Measurements from ENCODE around the gene HORMAD2.

DNA sequence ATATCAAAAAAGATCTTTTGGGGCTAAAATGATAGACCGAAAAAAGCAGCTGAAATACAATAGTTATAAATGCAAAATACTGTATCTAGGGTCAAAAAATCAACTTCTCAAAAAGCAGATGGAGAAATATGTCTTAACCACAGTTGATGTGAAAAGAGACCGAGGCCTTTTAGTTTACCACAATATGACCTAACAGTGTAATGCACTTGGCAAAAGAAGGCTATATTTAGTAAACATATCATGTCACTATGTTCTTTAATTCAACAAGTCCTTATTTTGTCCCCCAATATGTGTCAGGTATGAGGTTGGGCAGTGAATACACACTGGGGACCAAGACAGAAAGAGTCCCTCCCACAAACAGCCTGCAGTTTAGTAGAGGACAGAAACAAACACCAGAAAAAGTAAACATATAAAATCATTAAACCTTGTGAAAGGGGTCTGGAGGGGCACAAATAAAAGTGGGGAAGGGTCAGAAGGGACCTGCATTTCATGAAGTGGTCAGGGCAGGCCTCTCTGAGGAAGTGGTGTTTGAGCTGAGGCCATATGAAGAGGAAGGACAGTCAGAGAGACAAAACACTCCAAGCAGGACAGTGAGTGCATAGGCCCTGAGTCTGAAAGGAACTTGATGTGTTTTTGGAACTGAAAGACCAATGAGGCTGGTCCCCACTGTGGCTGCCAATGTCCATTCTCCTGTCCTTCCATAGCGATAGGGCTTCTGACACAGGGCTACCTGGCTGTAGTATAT lies 112.9 kb downstream of the HORMAD2 start:
- TF ChIP-seq EZH2 (IDR thresholded peaks at IDR 0.05; ENCODE audit: borderline replicate concordance, insufficient read depth, low read depth, low read length, poor library complexity, severe bottlenecking) (no peak), CTCF (IDR thresholded peaks at IDR 0.05) (no peak)

All from B cell (primary cell).